ENCODE data around the gene STAC2. TPM values are rescaled to one million over a fixed set of nuclear protein-coding genes. Genes with fewer than 3 reads are reported as not detected.
A peak's percentile ranks its signal among the peaks of the same experiment; 100 is the strongest.
"Not testable (repeated sequence)": the region's sequence is repeated elsewhere in the genome, so short reads cannot be mapped to it uniquely, and the experiment has no call there.

STAC2 gene
- total RNA-seq, 6 donors from 2014 or later, result 0.24 to 1.1 (median 0.48) TPM; not detected in 2

- TF ChIP-seq POLR2A (IDR thresholded peaks at IDR 0.05) (no peak), CTCF (IDR thresholded peaks at IDR 0.05) (no peak), POLR2AphosphoS5 (IDR thresholded peaks at IDR 0.05) (no peak), EP300 (IDR thresholded peaks at IDR 0.05) (no peak)
- H3K27me3 ChIP-seq, result no peaks in the 10 kb centered on the region
- H3K4me1 ChIP-seq, result no peaks in the 10 kb centered on the region
- ATAC-seq (ENCODE audit: low FRiP score in 2 of 2), result no peak
- no peaks in the 10 kb centered on the region for H3K9me3 ChIP-seq
- no peak overlapping the region for H3K4me3 ChIP-seq
- WGBS, 2 donors, result 82 to 84% methylated on average over 7 of the region's 7 CpGs
- no peak overlapping the region for H3K27ac ChIP-seq
- H3K36me3 ChIP-seq, result peaks cover 8 to 53% (median 28%) of the 10 kb centered on the region in 4 donors
- no peak for DNase-seq
These were observed 27.2 kb upstream of the STAC2 start for GRCh38 chr17:39252788-39253460.

GRCh38 chr17:39251997-39252396, 26.3 kb upstream of the STAC2 start:
- TF ChIP-seq EP300 (IDR thresholded peaks at IDR 0.05) (no peak), POLR2A (IDR thresholded peaks at IDR 0.05) (no peak), POLR2AphosphoS5 (IDR thresholded peaks at IDR 0.05) (no peak), CTCF (IDR thresholded peaks at IDR 0.05) (no peak)
- Histone ChIP-seq H3K4me3 (no peak overlapping the region), H3K36me3 (peaks cover 6 to 44% (median 22%) of the 10 kb centered on the region in 4 donors), H3K27me3 (no peaks in the 10 kb centered on the region), H3K27ac (no peak overlapping the region), H3K4me1 (no peaks in the 10 kb centered on the region), H3K9me3 (no peaks in the 10 kb centered on the region)
- DNase-seq, result no peak
- ATAC-seq (ENCODE audit: low FRiP score in 2 of 2), result no peak
- 96% methylated on average over 1 of the region's 1 CpG for WGBS, 2 donors

DNA sequence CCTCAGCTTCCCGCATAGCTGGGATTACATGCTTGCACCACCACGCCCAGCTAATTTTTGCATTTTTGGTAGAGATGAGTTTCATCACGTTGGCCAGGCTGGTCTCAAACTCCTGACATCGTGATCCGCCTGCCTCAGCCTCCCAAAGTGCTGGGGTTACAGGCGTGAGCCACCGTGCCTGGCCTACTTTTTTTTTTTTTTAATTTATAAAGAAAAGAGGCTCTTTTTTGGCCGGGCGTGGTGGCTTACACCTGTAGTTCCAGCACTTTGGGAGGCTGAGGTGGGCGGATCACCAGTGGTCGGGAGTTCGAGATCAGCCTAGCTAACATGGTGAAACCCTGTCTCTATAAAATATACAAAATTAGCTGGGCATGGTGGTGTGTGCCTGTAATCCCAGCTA, 24.3 kb upstream of the STAC2 start:
- H3K27ac ChIP-seq; DNase-seq; H3K9me3 ChIP-seq; H3K4me3 ChIP-seq; H3K27me3 ChIP-seq; H3K4me1 ChIP-seq; ATAC-seq (ENCODE audit: low FRiP score in 2 of 2): not testable (repeated sequence)
- peaks cover 6 to 30% (median 15%) of the 10 kb centered on the region in 4 donors for H3K36me3 ChIP-seq
- 96 to 99% methylated on average over 12 of the region's 12 CpGs for WGBS, 2 donors

DNA sequence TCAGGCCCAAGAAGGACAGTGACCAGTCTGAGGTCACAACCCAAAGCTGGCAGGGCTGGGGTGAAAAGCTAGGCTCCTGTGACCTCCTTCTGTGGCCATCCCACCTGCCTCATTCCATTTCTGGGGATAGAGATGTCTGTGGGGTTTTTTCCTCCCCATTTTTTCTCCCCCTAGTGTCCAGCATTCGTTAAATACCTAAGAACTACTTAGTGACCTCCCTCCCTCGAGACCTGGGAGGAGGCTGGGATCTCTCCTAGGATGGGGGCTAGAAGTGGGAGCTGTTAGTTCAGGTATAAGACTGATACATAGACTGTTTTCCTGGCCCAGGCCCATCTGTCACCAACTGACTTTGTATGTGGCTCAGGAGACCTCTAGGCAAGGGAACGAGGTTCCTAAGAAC, 20.5 kb upstream of the STAC2 start:
- no peak overlapping the region for H3K4me3 ChIP-seq
- no peak overlapping the region for H3K27ac ChIP-seq
- no peaks in the 10 kb centered on the region for H3K27me3 ChIP-seq
- H3K9me3 ChIP-seq, result no peaks in the 10 kb centered on the region
- WGBS, 2 donors, result 30 to 61% methylated on average over 3 of the region's 3 CpGs
- no peaks in the 10 kb centered on the region for H3K36me3 ChIP-seq
- no peak for TF ChIP-seq EP300 (IDR thresholded peaks at IDR 0.05)
- TF ChIP-seq POLR2A (IDR thresholded peaks at IDR 0.05), result no peak
- TF ChIP-seq CTCF (IDR thresholded peaks at IDR 0.05), result no peak
- no peak for TF ChIP-seq POLR2AphosphoS5 (IDR thresholded peaks at IDR 0.05)
- no peak for DNase-seq
- H3K4me1 ChIP-seq, result peaks cover 4 to 16% (median 6%) of the 10 kb centered on the region in 4 donors
- ATAC-seq (ENCODE audit: low FRiP score in 2 of 2), result no peak

DNA sequence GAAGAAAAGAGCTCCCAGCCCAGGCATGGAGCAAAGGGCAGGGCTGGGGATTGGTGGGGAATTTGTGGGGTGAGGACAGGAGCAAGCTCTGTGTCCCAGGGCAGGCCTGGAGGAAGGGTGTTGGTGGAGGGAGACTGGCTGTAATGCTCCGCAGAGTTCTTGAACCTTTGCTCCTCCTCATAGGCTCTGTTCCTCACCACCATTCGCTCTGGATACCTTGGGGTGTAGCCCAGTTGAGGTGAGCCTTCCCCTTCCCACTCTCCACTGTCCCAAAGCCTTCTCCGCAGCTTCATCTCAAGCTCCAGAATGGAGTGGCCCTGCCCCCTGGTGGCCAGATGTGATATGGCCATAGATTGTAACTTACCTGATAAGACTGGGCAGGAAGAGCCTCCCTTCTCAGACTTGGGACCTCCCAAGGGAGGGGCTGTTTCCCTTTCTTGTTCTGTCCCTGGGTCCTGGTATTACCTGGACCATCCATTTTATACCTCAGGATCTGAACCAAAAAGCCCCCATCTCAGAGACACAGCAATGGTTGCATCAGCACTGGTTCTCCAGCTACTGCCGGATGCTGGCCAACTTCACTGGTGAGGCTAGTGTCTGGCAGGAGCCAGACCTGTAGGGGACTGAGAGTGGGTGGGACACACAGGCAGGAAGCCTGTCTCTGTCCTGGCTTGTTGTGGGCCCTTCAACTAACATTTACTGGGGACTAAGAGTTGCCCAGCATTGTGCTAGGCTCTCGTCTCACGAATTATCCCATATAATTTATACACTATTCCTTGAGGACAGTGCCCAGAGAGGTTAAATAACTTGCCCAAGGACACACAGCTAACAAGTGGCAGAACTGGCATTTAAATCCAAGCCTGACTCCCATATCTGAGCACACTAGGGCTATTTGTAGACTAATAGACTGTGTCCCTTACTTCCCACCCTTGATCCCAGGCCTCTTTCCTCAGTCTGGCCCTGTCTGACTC, 19.1 kb upstream of the STAC2 start:
- TF ChIP-seq EP300 (IDR thresholded peaks at IDR 0.05) (no peak), CTCF (IDR thresholded peaks at IDR 0.05) (peak; percentile 87 to 97 (median 92))
- WGBS, 2 donors, result 42 to 55% methylated on average over 5 to 6 of the region's 6 CpGs

More for the DNA sequence above, 19.1 kb upstream of the STAC2 start:
- Histone ChIP-seq H3K27ac (no peak overlapping the region), H3K36me3 (no peaks in the 10 kb centered on the region), H3K27me3 (no peaks in the 10 kb centered on the region), H3K4me3 (no peak overlapping the region), H3K9me3 (no peaks in the 10 kb centered on the region), H3K4me1 (peaks cover 4 to 17% (median 6%) of the 10 kb centered on the region in 4 donors)
- ATAC-seq (ENCODE audit: low FRiP score in 2 of 2) (peak; percentile 91), DNase-seq (peak in 1 of 2 donors; percentile 88)

All from upper lobe of left lung (tissue), 6 donors.